ENCODE measurements around the gene LYPLAL1.

LYPLAL1 gene

GRCh38 chr1:219215477-219215876, 41.8 kb downstream of the LYPLAL1 start:
- Histone ChIP-seq H3K4me2 (ENCODE audit: low read length) (no peak overlapping the region), H4K20me1 (ENCODE audit: control insufficient read depth, insufficient read depth, low read depth, low read length) (no peaks in the 10 kb centered on the region), H3K4me1 (ENCODE audit: control insufficient read depth, low read length) (no peaks in the 10 kb centered on the region), H3K9me3 (ENCODE audit: control insufficient read depth, insufficient read depth, low read length) (no peaks in the 10 kb centered on the region), H3K4me3 (ENCODE audit: low read length) (no peak overlapping the region), H3F3A (ENCODE audit: control insufficient read depth, insufficient read depth) (no peaks in the 10 kb centered on the region), H3K79me2 (ENCODE audit: control insufficient read depth, low read length) (no peaks in the 10 kb centered on the region), H3K27me3 (ENCODE audit: control insufficient read depth, low read length) (no peaks in the 10 kb centered on the region), H3K9me2 (replicated peaks; ENCODE audit: control insufficient read depth, low read length) (no peaks in the 10 kb centered on the region), H3K27ac (ENCODE audit: low read depth, low read length) (no peak overlapping the region), H3K36me3 (ENCODE audit: control insufficient read depth, low read length) (peaks cover 18% of the 10 kb centered on the region)
- TF ChIP-seq EZH2phosphoT487 (IDR thresholded peaks at IDR 0.05; ENCODE audit: borderline replicate concordance, low read length) (no peak), CTCF (IDR thresholded peaks at IDR 0.05; ENCODE audit: low read depth, low read length, poor library complexity, severe bottlenecking) (no peak)

- Histone ChIP-seq H3K4me2 (ENCODE audit: low read length) (no peak overlapping the region), H3K36me3 (ENCODE audit: control insufficient read depth, low read length) (peaks cover 11% of the 10 kb centered on the region; the same call in 1 of the 2 replicates), H3K4me1 (ENCODE audit: control insufficient read depth, low read length) (no peaks in the 10 kb centered on the region), H3K27me3 (ENCODE audit: control insufficient read depth, low read length) (no peaks in the 10 kb centered on the region), H3K4me3 (ENCODE audit: low read length) (no peak overlapping the region), H4K20me1 (ENCODE audit: control insufficient read depth, insufficient read depth, low read depth, low read length) (no peaks in the 10 kb centered on the region), H3F3A (ENCODE audit: control insufficient read depth, insufficient read depth) (no peaks in the 10 kb centered on the region), H3K9me3 (ENCODE audit: control insufficient read depth, insufficient read depth, low read length) (no peaks in the 10 kb centered on the region), H3K9me2 (replicated peaks; ENCODE audit: control insufficient read depth, low read length) (no peaks in the 10 kb centered on the region), H3K27ac (ENCODE audit: low read depth, low read length) (no peak overlapping the region), H3K79me2 (ENCODE audit: control insufficient read depth, low read length) (no peaks in the 10 kb centered on the region)
- TF ChIP-seq CTCF (IDR thresholded peaks at IDR 0.05; ENCODE audit: low read depth, low read length, poor library complexity, severe bottlenecking): no peak
- no peak for TF ChIP-seq EZH2phosphoT487 (IDR thresholded peaks at IDR 0.05; ENCODE audit: borderline replicate concordance, low read length)
These were observed 47.3 kb downstream of the LYPLAL1 start for GRCh38 chr1:219220945-219221344.

GRCh38 chr1:219223496-219223895, 49.8 kb downstream of the LYPLAL1 start:
- Histone ChIP-seq H3K4me3 (ENCODE audit: low read length) (no peak overlapping the region), H3F3A (ENCODE audit: control insufficient read depth, insufficient read depth) (no peaks in the 10 kb centered on the region)

More at GRCh38 chr1:219223496-219223895, 49.8 kb downstream of the LYPLAL1 start:
- H3K79me2 ChIP-seq (ENCODE audit: control insufficient read depth, low read length): no peaks in the 10 kb centered on the region
- peaks cover 3% of the 10 kb centered on the region; the same call in 1 of the 2 replicates for H3K36me3 ChIP-seq (ENCODE audit: control insufficient read depth, low read length)
- H3K4me1 ChIP-seq (ENCODE audit: control insufficient read depth, low read length): no peaks in the 10 kb centered on the region
- H4K20me1 ChIP-seq (ENCODE audit: control insufficient read depth, insufficient read depth, low read depth, low read length): no peaks in the 10 kb centered on the region
- H3K27me3 ChIP-seq (ENCODE audit: control insufficient read depth, low read length): no peaks in the 10 kb centered on the region
- TF ChIP-seq CTCF (IDR thresholded peaks at IDR 0.05; ENCODE audit: low read depth, low read length, poor library complexity, severe bottlenecking) (no peak), EZH2phosphoT487 (IDR thresholded peaks at IDR 0.05; ENCODE audit: borderline replicate concordance, low read length) (no peak)
- no peaks in the 10 kb centered on the region for H3K9me2 ChIP-seq (replicated peaks; ENCODE audit: control insufficient read depth, low read length)
- H3K4me2 ChIP-seq (ENCODE audit: low read length): no peak overlapping the region
- H3K9me3 ChIP-seq (ENCODE audit: control insufficient read depth, insufficient read depth, low read length): no peaks in the 10 kb centered on the region
- no peak overlapping the region for H3K27ac ChIP-seq (ENCODE audit: low read depth, low read length)
